HepG2 (cell line): ENCODE data around the gene MST1. TPM values are rescaled to one million over a fixed set of nuclear protein-coding genes. Genes with fewer than 3 reads are reported as not detected.

Experiments
- MIXL1 ChIP-seq: IDR thresholded peaks from 2 replicates; pipeline ENCODE4 v1.6.1; 2016
- NCOA1 ChIP-seq: sonication (generic); formaldehyde crosslinking; IDR thresholded peaks from 2 replicates; pipeline ENCODE4 v1.9.0; 2021; ENCODE audit warnings: missing genetic modification reagents
- NR2F1 ChIP-seq, 2 experiments: fragments of 450-650 bp in 1 of 2; formaldehyde crosslinking in 1 of 2; IDR thresholded peaks; 2 replicates each; pipeline versions ENCODE4 v1.5.0 to v1.6.1; 2016 to 2020; ENCODE audit warnings: mild to moderate bottlenecking in 1 of 2, missing compliant biosample characterization in 1 of 2, missing genetic modification reagents in 1 of 2, moderate library complexity in 1 of 2
- RXRA ChIP-seq: sonication (generic); formaldehyde crosslinking; IDR thresholded peaks from 2 replicates; pipeline ENCODE4 v1.5.1; 2020; ENCODE audit warnings: missing genetic modification reagents
- SIN3A ChIP-seq: IDR thresholded peaks from 2 replicates; pipeline ENCODE4 v1.6.1; 2011; ENCODE audit warnings: low read depth, mild to moderate bottlenecking, control low read depth, low read length, borderline replicate concordance
- SPEN ChIP-seq: sonication (generic); formaldehyde crosslinking; IDR thresholded peaks from 2 replicates; pipeline ENCODE4 v1.5.1; 2020; ENCODE audit warnings: low read depth, mild to moderate bottlenecking, missing genetic modification reagents
- ZBTB42 ChIP-seq: sonication (generic); formaldehyde crosslinking; IDR thresholded peaks from 2 replicates; pipeline ENCODE4 v1.5.0; 2020; ENCODE audit warnings: mild to moderate bottlenecking, missing genetic modification reagents
- ZBTB7B ChIP-seq: sonication (generic); formaldehyde crosslinking; IDR thresholded peaks from 2 replicates; pipeline ENCODE4 v1.4.0; 2020; ENCODE audit warnings: missing genetic modification reagents
- ZNF124 ChIP-seq: sonication (generic); formaldehyde crosslinking; IDR thresholded peaks from 2 replicates; pipeline ENCODE4 v1.4.0; 2020; ENCODE audit warnings: missing genetic modification reagents
- ZNF292 ChIP-seq: sonication (generic); formaldehyde crosslinking; IDR thresholded peaks from 2 replicates; pipeline ENCODE4 v1.8.1; 2022; ENCODE audit warnings: mild to moderate bottlenecking, low read depth, missing genetic modification reagents, borderline replicate concordance
- polyA plus RNA-seq, 8 experiments: library from polyadenylated mRNA; depleted of rRNA in 3 of 8; stranded (reverse) in 7 of 8; unstranded in 1 of 8; fragments of >200 nt; fragmentation: Illumina TruSeq in 4 of 8; extraction: Trizol in 4 of 8; gene quantifications; 2 replicates each; pipeline versions ENCODE4 v1.2.1 to v1.2.3, GENCODE V29; 2011 to 2016; ENCODE audit warnings: low read depth in 4 of 8, missing spikeins in 1 of 8, mixed read lengths in 1 of 8; ENCODE audit not compliant: insufficient read depth in 1 of 8
- total RNA-seq, 5 experiments: library from RNA; depleted of rRNA; stranded (reverse); fragments of >200 nt; fragmentation: Illumina TruSeq; extraction: Trizol; gene quantifications; 2 replicates each; pipeline ENCODE4 v1.2.3, GENCODE V29; 2016; ENCODE audit warnings: low read depth in 1 of 5
- TF ChIP-seq, protein P1 (sequence below): sonication (generic); formaldehyde crosslinking; IDR thresholded peaks from 2 replicates; pipeline ENCODE4 v1.4.0; 2020; ENCODE audit warnings: missing genetic modification reagents, low read depth, mild to moderate bottlenecking, borderline replicate concordance
- TF ChIP-seq, protein P2 (sequence below): sonication (generic); formaldehyde crosslinking; IDR thresholded peaks from 2 replicates; pipeline ENCODE4 v1.9.0; 2021; ENCODE audit warnings: missing genetic modification reagents, borderline replicate concordance
- TF ChIP-seq, protein P3 (sequence below): sonication (generic); formaldehyde crosslinking; IDR thresholded peaks from 2 replicates; pipeline ENCODE4 v1.4.0; 2020; ENCODE audit warnings: mild to moderate bottlenecking, missing genetic modification reagents
- TF ChIP-seq, protein P4 (sequence below): sonication (generic); formaldehyde crosslinking; IDR thresholded peaks from 2 replicates; pipeline ENCODE4 v1.4.0; 2020; ENCODE audit warnings: missing genetic modification reagents, mild to moderate bottlenecking, borderline replicate concordance
- TF ChIP-seq, protein P5 (sequence below): sonication (generic); formaldehyde crosslinking; IDR thresholded peaks from 2 replicates; pipeline ENCODE4 v1.4.0; 2020; ENCODE audit warnings: missing genetic modification reagents
- TF ChIP-seq, protein P6 (sequence below): sonication (generic); formaldehyde crosslinking; IDR thresholded peaks from 2 replicates; pipeline ENCODE4 v1.8.1; 2023; ENCODE audit warnings: mild to moderate bottlenecking, missing genetic modification reagents
- TF ChIP-seq, protein P7 (sequence below): IDR thresholded peaks from 2 replicates; pipeline ENCODE4 v1.6.1; 2012; ENCODE audit warnings: low read depth, low read length, improper control_type of control experiment

MST1 gene
- total and polyA plus RNA-seq, 2 of the 13 experiments (the other 11 are each of a cell fraction or from before 2014, with no cell fraction given), result 189 to 452 TPM

DNA sequence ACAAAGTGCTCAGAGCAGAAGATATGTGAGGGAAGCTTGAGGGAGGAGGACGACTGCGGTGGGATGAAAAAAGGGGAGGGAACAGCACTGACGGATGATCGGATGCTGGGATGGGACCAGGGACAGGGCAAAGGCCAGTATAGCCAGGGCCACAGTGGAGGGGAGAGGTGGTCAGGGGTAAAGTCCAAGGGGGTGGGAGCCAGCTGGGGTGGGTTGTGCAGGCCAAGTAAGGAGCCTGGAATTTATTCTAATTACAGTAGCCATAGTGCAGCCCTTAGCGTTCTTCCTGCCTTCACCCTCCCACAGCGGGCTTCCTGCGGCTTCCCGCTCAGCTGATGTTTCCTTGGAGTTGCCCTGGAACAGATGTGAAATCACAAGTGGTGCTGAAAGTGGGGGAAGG lies 22.7 kb downstream of the MST1 start (continued):
- TF ChIP-seq ZBTB7B (CRISPR knock-in tag), result 0 out of 2 replicates have a peak, but pooled peaks have one; percentile 21
- TF ChIP-seq MIXL1 (CRISPR knock-in tag), result 0 out of 2 replicates have a peak, but pooled peaks have one; percentile 55
- TF ChIP-seq, protein P1, sequence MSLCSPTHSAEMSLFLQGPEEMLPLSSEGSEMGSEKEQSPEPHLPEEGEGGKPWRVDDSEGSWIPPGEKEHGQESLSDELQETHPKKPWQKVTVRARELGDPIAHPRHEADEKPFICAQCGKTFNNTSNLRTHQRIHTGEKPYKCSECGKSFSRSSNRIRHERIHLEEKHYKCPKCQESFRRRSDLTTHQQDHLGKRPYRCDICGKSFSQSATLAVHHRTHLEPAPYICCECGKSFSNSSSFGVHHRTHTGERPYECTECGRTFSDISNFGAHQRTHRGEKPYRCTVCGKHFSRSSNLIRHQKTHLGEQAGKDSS (CRISPR knock-in tag), result peak; percentile 75; the same call in 1 of the 2 replicates
- TF ChIP-seq RXRA (CRISPR knock-in tag), result peak; percentile 18; the same call in 1 of the 2 replicates
- TF ChIP-seq, protein P2, sequence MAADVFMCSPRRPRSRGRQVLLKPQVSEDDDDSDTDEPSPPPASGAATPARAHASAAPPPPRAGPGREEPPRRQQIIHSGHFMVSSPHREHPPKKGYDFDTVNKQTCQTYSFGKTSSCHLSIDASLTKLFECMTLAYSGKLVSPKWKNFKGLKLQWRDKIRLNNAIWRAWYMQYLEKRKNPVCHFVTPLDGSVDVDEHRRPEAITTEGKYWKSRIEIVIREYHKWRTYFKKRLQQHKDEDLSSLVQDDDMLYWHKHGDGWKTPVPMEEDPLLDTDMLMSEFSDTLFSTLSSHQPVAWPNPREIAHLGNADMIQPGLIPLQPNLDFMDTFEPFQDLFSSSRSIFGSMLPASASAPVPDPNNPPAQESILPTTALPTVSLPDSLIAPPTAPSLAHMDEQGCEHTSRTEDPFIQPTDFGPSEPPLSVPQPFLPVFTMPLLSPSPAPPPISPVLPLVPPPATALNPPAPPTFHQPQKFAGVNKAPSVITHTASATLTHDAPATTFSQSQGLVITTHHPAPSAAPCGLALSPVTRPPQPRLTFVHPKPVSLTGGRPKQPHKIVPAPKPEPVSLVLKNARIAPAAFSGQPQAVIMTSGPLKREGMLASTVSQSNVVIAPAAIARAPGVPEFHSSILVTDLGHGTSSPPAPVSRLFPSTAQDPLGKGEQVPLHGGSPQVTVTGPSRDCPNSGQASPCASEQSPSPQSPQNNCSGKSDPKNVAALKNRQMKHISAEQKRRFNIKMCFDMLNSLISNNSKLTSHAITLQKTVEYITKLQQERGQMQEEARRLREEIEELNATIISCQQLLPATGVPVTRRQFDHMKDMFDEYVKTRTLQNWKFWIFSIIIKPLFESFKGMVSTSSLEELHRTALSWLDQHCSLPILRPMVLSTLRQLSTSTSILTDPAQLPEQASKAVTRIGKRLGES (CRISPR knock-in tag), result no peak
- no peak for TF ChIP-seq NCOA1
- TF ChIP-seq, protein P3, sequence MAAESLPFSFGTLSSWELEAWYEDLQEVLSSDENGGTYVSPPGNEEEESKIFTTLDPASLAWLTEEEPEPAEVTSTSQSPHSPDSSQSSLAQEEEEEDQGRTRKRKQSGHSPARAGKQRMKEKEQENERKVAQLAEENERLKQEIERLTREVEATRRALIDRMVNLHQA (CRISPR knock-in tag), result no peak
- TF ChIP-seq, protein P4, sequence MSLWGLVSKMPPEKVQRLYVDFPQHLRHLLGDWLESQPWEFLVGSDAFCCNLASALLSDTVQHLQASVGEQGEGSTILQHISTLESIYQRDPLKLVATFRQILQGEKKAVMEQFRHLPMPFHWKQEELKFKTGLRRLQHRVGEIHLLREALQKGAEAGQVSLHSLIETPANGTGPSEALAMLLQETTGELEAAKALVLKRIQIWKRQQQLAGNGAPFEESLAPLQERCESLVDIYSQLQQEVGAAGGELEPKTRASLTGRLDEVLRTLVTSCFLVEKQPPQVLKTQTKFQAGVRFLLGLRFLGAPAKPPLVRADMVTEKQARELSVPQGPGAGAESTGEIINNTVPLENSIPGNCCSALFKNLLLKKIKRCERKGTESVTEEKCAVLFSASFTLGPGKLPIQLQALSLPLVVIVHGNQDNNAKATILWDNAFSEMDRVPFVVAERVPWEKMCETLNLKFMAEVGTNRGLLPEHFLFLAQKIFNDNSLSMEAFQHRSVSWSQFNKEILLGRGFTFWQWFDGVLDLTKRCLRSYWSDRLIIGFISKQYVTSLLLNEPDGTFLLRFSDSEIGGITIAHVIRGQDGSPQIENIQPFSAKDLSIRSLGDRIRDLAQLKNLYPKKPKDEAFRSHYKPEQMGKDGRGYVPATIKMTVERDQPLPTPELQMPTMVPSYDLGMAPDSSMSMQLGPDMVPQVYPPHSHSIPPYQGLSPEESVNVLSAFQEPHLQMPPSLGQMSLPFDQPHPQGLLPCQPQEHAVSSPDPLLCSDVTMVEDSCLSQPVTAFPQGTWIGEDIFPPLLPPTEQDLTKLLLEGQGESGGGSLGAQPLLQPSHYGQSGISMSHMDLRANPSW (CRISPR knock-in tag), result no peak
- TF ChIP-seq NR2F1 (CRISPR knock-in tag; IDR thresholded peaks at IDR 0.05), result peak; percentile 56 to 77; a peak in 3 of 4 replicates
- no peak for TF ChIP-seq ZBTB42
- TF ChIP-seq, protein P5, sequence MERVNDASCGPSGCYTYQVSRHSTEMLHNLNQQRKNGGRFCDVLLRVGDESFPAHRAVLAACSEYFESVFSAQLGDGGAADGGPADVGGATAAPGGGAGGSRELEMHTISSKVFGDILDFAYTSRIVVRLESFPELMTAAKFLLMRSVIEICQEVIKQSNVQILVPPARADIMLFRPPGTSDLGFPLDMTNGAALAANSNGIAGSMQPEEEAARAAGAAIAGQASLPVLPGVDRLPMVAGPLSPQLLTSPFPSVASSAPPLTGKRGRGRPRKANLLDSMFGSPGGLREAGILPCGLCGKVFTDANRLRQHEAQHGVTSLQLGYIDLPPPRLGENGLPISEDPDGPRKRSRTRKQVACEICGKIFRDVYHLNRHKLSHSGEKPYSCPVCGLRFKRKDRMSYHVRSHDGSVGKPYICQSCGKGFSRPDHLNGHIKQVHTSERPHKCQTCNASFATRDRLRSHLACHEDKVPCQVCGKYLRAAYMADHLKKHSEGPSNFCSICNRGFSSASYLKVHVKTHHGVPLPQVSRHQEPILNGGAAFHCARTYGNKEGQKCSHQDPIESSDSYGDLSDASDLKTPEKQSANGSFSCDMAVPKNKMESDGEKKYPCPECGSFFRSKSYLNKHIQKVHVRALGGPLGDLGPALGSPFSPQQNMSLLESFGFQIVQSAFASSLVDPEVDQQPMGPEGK (CRISPR knock-in tag), result peak; percentile 72
- no peak for TF ChIP-seq ZNF292 (CRISPR knock-in tag)
- TF ChIP-seq SIN3A, result 0 out of 2 replicates have a peak, but pooled peaks have one; percentile 65
- TF ChIP-seq, protein P6, sequence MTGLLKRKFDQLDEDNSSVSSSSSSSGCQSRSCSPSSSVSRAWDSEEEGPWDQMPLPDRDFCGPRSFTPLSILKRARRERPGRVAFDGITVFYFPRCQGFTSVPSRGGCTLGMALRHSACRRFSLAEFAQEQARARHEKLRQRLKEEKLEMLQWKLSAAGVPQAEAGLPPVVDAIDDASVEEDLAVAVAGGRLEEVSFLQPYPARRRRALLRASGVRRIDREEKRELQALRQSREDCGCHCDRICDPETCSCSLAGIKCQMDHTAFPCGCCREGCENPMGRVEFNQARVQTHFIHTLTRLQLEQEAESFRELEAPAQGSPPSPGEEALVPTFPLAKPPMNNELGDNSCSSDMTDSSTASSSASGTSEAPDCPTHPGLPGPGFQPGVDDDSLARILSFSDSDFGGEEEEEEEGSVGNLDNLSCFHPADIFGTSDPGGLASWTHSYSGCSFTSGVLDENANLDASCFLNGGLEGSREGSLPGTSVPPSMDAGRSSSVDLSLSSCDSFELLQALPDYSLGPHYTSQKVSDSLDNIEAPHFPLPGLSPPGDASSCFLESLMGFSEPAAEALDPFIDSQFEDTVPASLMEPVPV (CRISPR knock-in tag), result no peak
- TF ChIP-seq, protein P7, sequence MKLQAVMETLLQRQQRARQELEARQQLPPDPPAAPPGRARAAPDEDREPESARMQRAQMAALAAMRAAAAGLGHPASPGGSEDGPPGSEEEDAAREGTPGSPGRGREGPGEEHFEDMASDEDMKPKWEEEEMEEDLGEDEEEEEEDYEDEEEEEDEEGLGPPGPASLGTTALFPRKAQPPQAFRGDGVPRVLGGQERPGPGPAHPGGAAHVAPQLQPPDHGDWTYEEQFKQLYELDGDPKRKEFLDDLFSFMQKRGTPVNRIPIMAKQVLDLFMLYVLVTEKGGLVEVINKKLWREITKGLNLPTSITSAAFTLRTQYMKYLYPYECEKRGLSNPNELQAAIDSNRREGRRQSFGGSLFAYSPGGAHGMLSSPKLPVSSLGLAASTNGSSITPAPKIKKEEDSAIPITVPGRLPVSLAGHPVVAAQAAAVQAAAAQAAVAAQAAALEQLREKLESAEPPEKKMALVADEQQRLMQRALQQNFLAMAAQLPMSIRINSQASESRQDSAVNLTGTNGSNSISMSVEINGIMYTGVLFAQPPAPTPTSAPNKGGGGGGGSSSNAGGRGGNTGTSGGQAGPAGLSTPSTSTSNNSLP, result peak; percentile 19; the same call in 1 of the 2 replicates
- no peak for TF ChIP-seq ZNF124
- peak; percentile 60; the same call in 1 of the 2 replicates for TF ChIP-seq SPEN (CRISPR knock-in tag)
